PC-3 (cell line): ENCODE results near the gene MRPS34. TPM values are rescaled to one million over a fixed set of nuclear protein-coding genes. Genes with fewer than 3 reads are reported as not detected.

Experiments used
- ATAC-seq: fragments of 200-7000 bp; cut with Tn5 transposase; 2 replicates; pipeline ENCODE4 v1.9.1; 2020; ENCODE audit warnings: mild to moderate bottlenecking, moderate library complexity
- BruUV-seq: library from RNA; stranded (reverse); fragments of 400-500 nt; replicated peaks from 2 replicates; lab custom pipeline; 2021; lab: Mats Ljungman, UMichigan
- CTCF ChIA-PET: fragments of 300-600 bp; sonication (Branson Sonifier 250); formaldehyde crosslinking; loops from one replicate; lab custom pipeline; 2022; ENCODE audit warnings: antibody characterized with exemption; lab: Charles Lee
- POLR2A ChIA-PET: fragments of 300-600 bp; sonication (Branson Sonifier 250); formaldehyde crosslinking; loops from one replicate; lab custom pipeline; 2022; ENCODE audit warnings: antibody characterized with exemption; ENCODE audit not compliant: unreplicated experiment; lab: Charles Lee
- DNase-seq: peaks from one replicate; pipeline ENCODE4 v3.0.0-alpha.2; 2015
- H2AFZ ChIP-seq: fragments of 300-600 bp; sonication (generic); 2 replicates; pipeline ENCODE4 v1.6.0; 2016; ENCODE audit warnings: antibody characterized with exemption, low read length
- H3F3A ChIP-seq: fragments of 300-600 bp; sonication (generic); one replicate; pipeline ENCODE4 v1.6.0; 2017; ENCODE audit warnings: antibody characterized with exemption, low read length, control low read depth, mild to moderate bottlenecking; ENCODE audit not compliant: unreplicated experiment
- H3K27ac ChIP-seq: fragments of 300-600 bp; sonication (generic); 2 replicates; pipeline ENCODE4 v1.5.1; 2016; ENCODE audit warnings: mild to moderate bottlenecking, low read length
- H3K27me3 ChIP-seq: fragments of 300-600 bp; sonication (generic); 2 replicates; pipeline ENCODE4 v1.6.1; 2016; ENCODE audit warnings: low read length, mixed read lengths
- H3K36me3 ChIP-seq: fragments of 300-600 bp; sonication (generic); 2 replicates; pipeline ENCODE4 v1.6.1; 2016; ENCODE audit warnings: low read depth, mixed run types, low read length, mixed read lengths
- H3K4me1 ChIP-seq: fragments of 300-600 bp; sonication (generic); 2 replicates; pipeline ENCODE4 v1.5.1; 2016; ENCODE audit warnings: low read length; ENCODE audit not compliant: insufficient read depth
- H3K4me2 ChIP-seq: fragments of 300-600 bp; sonication (generic); 2 replicates; pipeline ENCODE4 v1.6.0; 2016; ENCODE audit warnings: low read length
- H3K4me3 ChIP-seq: fragments of 300-600 bp; sonication (generic); 2 replicates; pipeline ENCODE4 v1.5.1; 2016; ENCODE audit warnings: mild to moderate bottlenecking, low read length, mixed read lengths
- H3K79me2 ChIP-seq: fragments of 300-600 bp; sonication (generic); 2 replicates; pipeline ENCODE4 v1.6.1; 2017; ENCODE audit warnings: low read length, mixed read lengths
- H3K9ac ChIP-seq: fragments of 300-600 bp; sonication (generic); 2 replicates; pipeline ENCODE4 v1.6.0; 2016; ENCODE audit warnings: mild to moderate bottlenecking, low read length
- H3K9me2 ChIP-seq: fragments of 300-600 bp; sonication (generic); replicated peaks from 2 replicates; pipeline ENCODE4 v1.6.1; 2016; ENCODE audit warnings: mixed run types, low read length, mixed read lengths
- H3K9me3 ChIP-seq: fragments of 300-600 bp; sonication (generic); 2 replicates; pipeline ENCODE4 v1.6.1; 2016; ENCODE audit warnings: low read length, mixed read lengths
- H4K20me1 ChIP-seq: fragments of 300-600 bp; sonication (generic); 2 replicates; pipeline ENCODE4 v1.6.1; 2016; ENCODE audit warnings: low read length, mixed read lengths
- CTCF ChIP-seq: fragments of 300-600 bp; sonication (generic); conservative IDR thresholded peaks from 2 replicates; pipeline ENCODE4 v1.5.1; 2017; ENCODE audit warnings: antibody characterized with exemption, low read depth, mild to moderate bottlenecking, low read length
- EZH2 ChIP-seq: fragments of 300-600 bp; sonication (generic); IDR thresholded peaks from one replicate; pipeline ENCODE4 v1.6.1; 2017; ENCODE audit warnings: antibody characterized with exemption, mild to moderate bottlenecking, low read length; ENCODE audit not compliant: unreplicated experiment
- EZH2phosphoT487 ChIP-seq: fragments of 300-600 bp; sonication (generic); IDR thresholded peaks from 2 replicates; pipeline ENCODE4 v1.6.1; 2018; ENCODE audit warnings: mild to moderate bottlenecking, antibody characterized with exemption, low read length, borderline replicate concordance
- intact Hi-C: fragments of 100-400 bp; cut with micrococcal nuclease; formaldehyde crosslinking; loops from 2 replicates; pipeline ENCODE4 v1.9.0; 2023
- total RNA-seq: library from RNA; depleted of rRNA; stranded (reverse); fragments of >200 nt; gene quantifications from 2 replicates; pipeline ENCODE4 v1.2.3, GENCODE V29; 2014

Gene MRPS34
- total RNA-seq, 1 experiment from 2014 or later = 248 TPM

- no peaks in the 10 kb centered on the region for H3K36me3 ChIP-seq
- no peaks in the 10 kb centered on the region for H3K9me2 ChIP-seq
- TF ChIP-seq EZH2 (no peak), CTCF (no peak), EZH2phosphoT487 (no peak)
- no peaks in the 10 kb centered on the region for H4K20me1 ChIP-seq
- POLR2A ChIA-PET = no interaction called here
- no peak overlapping the region for H3K4me3 ChIP-seq
- intact Hi-C loops = no loop called here
- H3K27me3 ChIP-seq = no peaks in the 10 kb centered on the region
- ATAC-seq (no peak), DNase-seq (no peak)
- H3K9me3 ChIP-seq = no peaks in the 10 kb centered on the region
- H3K4me1 ChIP-seq = no peaks in the 10 kb centered on the region
- CTCF ChIA-PET = no interaction called here
- H3K4me2 ChIP-seq = no peak overlapping the region
- H3F3A ChIP-seq = no peaks in the 10 kb centered on the region
- peaks cover 14% of the 10 kb centered on the region for H3K79me2 ChIP-seq
- H2AFZ ChIP-seq = no peak overlapping the region
- no TSS peak for BruUV-seq
- H3K9ac ChIP-seq = no peak overlapping the region
- no peak overlapping the region for H3K27ac ChIP-seq
Observed at GRCh38 chr16:1790261-1790610, 17.3 kb upstream of the MRPS34 start.

- DNase-seq = no peak
- no peaks in the 10 kb centered on the region for H3K36me3 ChIP-seq
- no peak overlapping the region for H3K4me2 ChIP-seq
- no peaks in the 10 kb centered on the region for H3K9me3 ChIP-seq
- H3K27ac ChIP-seq = no peak overlapping the region
- TF ChIP-seq EZH2 (no peak), CTCF (no peak), EZH2phosphoT487 (no peak)
- ChIA-PET POLR2A (no interaction called here), CTCF (no interaction called here)
- no peaks in the 10 kb centered on the region for H3K27me3 ChIP-seq
- peaks cover 20% of the 10 kb centered on the region for H3K79me2 ChIP-seq
- no peak overlapping the region for H2AFZ ChIP-seq
- no peaks in the 10 kb centered on the region for H4K20me1 ChIP-seq
- no peak for ATAC-seq
- intact Hi-C loops = no loop called here
- H3F3A ChIP-seq = no peaks in the 10 kb centered on the region
- H3K9ac ChIP-seq = no peak overlapping the region
- BruUV-seq = no TSS peak
- H3K9me2 ChIP-seq = no peaks in the 10 kb centered on the region
- no peaks in the 10 kb centered on the region for H3K4me1 ChIP-seq
- no peak overlapping the region for H3K4me3 ChIP-seq
Observed at GRCh38 chr16:1789643-1790045, 16.7 kb upstream of the MRPS34 start.

GRCh38 chr16:1788708-1789100, 15.8 kb upstream of the MRPS34 start:
- Histone ChIP-seq H3K36me3 (no peaks in the 10 kb centered on the region), H3K9me2 (no peaks in the 10 kb centered on the region), H3K79me2 (peaks cover 29% of the 10 kb centered on the region), H3K4me2 (no peak overlapping the region), H3K4me3 (no peak overlapping the region), H3K9ac (no peak overlapping the region), H3K27me3 (no peaks in the 10 kb centered on the region), H3K27ac (no peak overlapping the region), H3K4me1 (no peaks in the 10 kb centered on the region; the same call in 1 of the 2 replicates), H3F3A (no peaks in the 10 kb centered on the region), H4K20me1 (no peaks in the 10 kb centered on the region), H3K9me3 (no peaks in the 10 kb centered on the region), H2AFZ (no peak overlapping the region)
- POLR2A ChIA-PET = no interaction called here
- ATAC-seq (no peak), DNase-seq (no peak)
- CTCF ChIA-PET = no interaction called here
- intact Hi-C loops = no loop called here
- no TSS peak for BruUV-seq
- TF ChIP-seq CTCF = no peak
- no peak for TF ChIP-seq EZH2phosphoT487
- no peak for TF ChIP-seq EZH2
